Stimulated activated naive CD8-positive, alpha-beta T cell treated with anti-CD3 and anti-CD28 coated beads, Interleukin-15, Interleukin-2, amounts not matched to agents 100 ng/mL and 50 ng/mL, for 24 hours (primary cell): Measurements from ENCODE around the gene ADM5.

Experiments used
- H3K27ac Mint-ChIP-seq: one replicate; pipeline ENCODE4 v1.8.0; 2021; ENCODE audit warnings: mild to moderate bottlenecking, mixed read lengths
- H3K27me3 Mint-ChIP-seq: one replicate; pipeline ENCODE4 v1.8.0; 2021; ENCODE audit warnings: mixed read lengths
- H3K36me3 Mint-ChIP-seq: one replicate; pipeline ENCODE4 v1.8.0; 2021; ENCODE audit warnings: low read depth, mixed read lengths
- H3K4me1 Mint-ChIP-seq: one replicate; pipeline ENCODE4 v1.8.0; 2021; ENCODE audit warnings: low read depth, mixed read lengths
- H3K4me3 Mint-ChIP-seq: one replicate; pipeline ENCODE4 v1.8.0; 2021; ENCODE audit warnings: mild to moderate bottlenecking, mixed read lengths
- H3K9me3 Mint-ChIP-seq: one replicate; pipeline ENCODE4 v1.8.0; 2021; ENCODE audit warnings: mixed read lengths

Gene ADM5

DNA sequence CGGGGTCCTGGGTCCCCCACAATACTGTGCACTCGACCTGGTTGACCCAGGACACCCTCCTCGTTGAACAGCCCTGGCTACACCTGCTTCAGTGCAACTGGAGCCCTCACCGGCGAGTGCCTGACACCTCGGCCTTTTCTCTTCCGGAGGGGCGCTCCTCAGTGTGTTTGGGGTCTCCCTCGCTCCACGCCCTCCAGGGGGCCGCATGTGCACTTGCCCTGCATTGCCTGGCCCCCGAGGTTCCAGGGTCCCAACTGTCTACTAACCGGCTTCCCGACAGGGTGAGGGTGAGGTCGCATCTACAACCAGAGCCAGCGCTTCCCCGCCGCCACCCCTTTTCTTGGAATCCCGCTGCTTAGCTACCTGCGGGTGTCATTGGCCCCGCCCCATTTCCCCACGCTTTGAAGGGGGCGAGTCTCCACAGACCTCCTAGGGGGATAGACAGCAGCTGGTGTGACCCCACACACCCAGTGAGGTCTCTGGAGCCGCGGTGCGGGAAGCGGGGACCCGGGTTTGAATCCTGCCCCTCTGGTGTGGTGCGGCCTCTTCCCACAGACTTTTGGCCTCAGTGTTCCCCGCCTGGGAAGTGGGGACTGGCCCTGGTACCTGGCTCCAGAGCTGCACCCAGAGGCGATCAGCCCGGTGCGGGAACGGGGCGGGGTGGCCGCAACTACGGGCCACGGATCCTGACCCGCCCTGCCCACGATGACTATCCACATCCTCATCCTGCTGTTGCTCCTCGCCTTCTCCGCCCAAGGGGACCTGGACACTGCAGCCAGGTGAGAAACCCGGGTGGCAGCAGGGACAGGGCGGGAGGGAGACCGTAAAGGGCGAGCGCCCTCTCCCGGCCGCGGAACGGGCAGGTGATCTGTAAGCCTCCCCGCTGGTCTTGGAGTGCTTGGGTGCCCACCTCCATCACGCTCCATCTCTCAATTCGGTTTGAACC lies at the start of gene ADM5:
Gene ADM5 (plus strand): TSS at position 462 of the 946 bp plus-strand sequence. CDS start 244 bp downstream, at position 706.
- Mint-ChIP-seq H3K4me3 (peak within 1 kb of the TSS; percentile 60), H3K36me3 (peaks cover 32% of the 10 kb centered on the region), H3K4me1 (peaks cover 37% of the 10 kb centered on the region), H3K27me3 (peaks cover 21% of the 10 kb centered on the region), H3K27ac (peak within 1 kb of the TSS; percentile 50), H3K9me3 (no peaks in the 10 kb centered on the region)

GRCh38 chr19:49640113-49640898 lies 49.1 kb upstream of the ADM5 start, which contains the start of gene RRAS:
TSS of gene RRAS (minus strand) at chr19:49640143. CDS start at chr19:49640098, 45 bp downstream.
- Mint-ChIP-seq H3K27me3 (no peaks in the 10 kb centered on the region), H3K4me1 (peaks cover 52% of the 10 kb centered on the region), H3K4me3 (peak within 1 kb of the TSS; percentile 98), H3K9me3 (no peaks in the 10 kb centered on the region), H3K27ac (peak within 1 kb of the TSS; percentile 99), H3K36me3 (no peaks in the 10 kb centered on the region)

DNA sequence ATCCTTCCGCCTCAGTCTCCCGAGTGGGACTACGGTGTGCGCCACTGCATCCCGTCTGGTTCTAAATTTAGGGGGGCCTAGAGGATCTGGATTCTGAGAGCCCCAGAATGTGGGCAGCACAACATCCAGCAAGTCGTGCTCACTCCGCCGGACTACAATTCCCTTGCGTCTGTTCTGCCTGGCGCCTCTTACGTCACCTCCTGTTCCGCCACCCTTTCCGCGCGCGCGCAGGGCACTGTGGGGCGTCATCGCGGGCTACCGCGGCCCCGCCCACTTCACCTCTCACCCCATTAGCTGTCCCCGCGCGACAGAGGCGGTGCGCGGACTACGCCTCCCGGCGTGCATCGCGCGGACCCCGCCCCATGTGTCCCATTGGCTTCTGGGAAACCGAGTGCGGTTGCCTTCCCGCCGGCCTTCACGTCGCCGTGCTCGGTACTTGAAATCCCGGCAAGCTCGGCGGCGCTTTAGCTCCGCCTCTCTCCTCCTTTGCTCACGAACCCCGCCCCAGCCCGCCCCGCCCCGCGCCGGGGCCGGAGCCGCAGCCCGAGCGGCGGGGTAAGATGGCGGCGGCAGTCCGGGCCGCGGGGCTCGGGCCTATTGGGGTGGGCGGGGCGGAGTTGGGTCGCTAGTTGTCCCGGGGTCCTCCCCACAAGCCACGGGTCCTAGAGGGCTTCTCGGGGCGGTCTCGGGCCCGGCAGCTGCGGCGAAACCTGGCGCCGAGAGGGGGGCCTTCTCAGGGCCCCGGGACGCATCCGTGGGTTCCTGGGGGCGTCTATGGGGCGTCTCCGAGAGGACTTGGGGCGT lies 47.5 kb upstream of the ADM5 start, which contains the start of gene SCAF1:
Gene SCAF1 (plus strand): TSS at position 522 of the 804 bp plus-strand sequence. CDS start 2,818 bp downstream, outside the sequence.
- Mint-ChIP-seq H3K4me1 (peaks cover 52% of the 10 kb centered on the region), H3K9me3 (no peaks in the 10 kb centered on the region), H3K27ac (peak within 1 kb of the TSS; percentile 99), H3K4me3 (peak within 1 kb of the TSS; percentile 98), H3K27me3 (no peaks in the 10 kb centered on the region), H3K36me3 (peaks cover 4% of the 10 kb centered on the region)

DNA sequence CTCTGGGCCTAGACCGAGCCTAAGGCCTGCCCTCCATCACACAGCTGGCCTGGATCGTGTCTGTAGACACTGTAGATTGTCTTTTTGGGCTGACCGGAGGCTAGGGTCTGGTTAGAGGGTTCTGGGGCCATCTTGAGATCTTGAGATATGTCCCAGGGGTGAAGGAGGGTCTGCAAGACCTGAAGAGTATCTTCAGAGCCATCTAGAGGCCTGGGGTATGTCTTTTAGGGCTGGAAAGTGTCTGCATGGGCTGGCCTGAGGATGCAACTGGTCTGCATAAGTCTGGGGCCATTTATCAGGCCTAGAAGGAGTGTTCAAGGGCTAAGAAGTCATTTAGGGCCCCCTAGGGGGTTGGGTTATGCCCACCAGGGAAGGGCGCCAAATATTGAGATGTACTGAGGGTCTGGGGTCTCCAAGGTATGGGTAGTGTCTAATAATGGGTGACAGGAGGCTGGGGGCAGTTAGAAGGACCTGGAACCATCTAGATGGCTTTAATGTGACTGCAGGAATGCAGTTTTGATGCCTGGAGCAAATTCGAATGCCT lies 46.8 kb upstream of the ADM5 start:
- peak overlapping the region; percentile 98 for H3K4me3 Mint-ChIP-seq
- no peaks in the 10 kb centered on the region for H3K27me3 Mint-ChIP-seq
- H3K9me3 Mint-ChIP-seq: no peaks in the 10 kb centered on the region
- H3K4me1 Mint-ChIP-seq: peaks cover 52% of the 10 kb centered on the region
- H3K27ac Mint-ChIP-seq: peak overlapping the region; percentile 95
- H3K36me3 Mint-ChIP-seq: peaks cover 6% of the 10 kb centered on the region

DNA sequence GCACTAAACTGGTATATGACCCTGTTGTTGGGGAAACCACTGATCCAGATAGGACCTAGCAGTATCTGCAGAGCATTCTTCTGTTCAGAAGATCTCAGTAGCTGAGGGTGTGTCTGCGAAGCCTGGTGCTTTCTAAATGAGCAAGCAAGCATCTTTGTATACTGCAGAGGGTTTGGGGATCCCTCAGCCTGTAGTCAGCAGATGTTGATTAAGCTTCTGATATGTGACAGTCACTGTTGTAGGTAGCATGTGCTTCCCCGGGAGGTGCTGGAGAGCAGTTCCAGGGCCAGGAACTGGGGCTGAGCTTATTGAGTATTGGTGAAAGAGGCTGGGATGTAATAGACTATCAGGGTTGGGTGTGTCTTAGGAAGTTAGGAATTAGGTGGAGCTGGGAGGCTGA lies 45.9 kb upstream of the ADM5 start:
- peaks cover 6% of the 10 kb centered on the region for H3K36me3 Mint-ChIP-seq
- peak overlapping the region; percentile 95 for H3K27ac Mint-ChIP-seq
- H3K4me1 Mint-ChIP-seq: peaks cover 45% of the 10 kb centered on the region
- H3K4me3 Mint-ChIP-seq: peak overlapping the region; percentile 98
- no peaks in the 10 kb centered on the region for H3K9me3 Mint-ChIP-seq
- no peaks in the 10 kb centered on the region for H3K27me3 Mint-ChIP-seq

GRCh38 chr19:49645592-49645991 lies 43.8 kb upstream of the ADM5 start:
- Mint-ChIP-seq H3K9me3 (no peaks in the 10 kb centered on the region), H3K36me3 (peaks cover 14% of the 10 kb centered on the region), H3K27me3 (no peaks in the 10 kb centered on the region), H3K4me1 (peaks cover 34% of the 10 kb centered on the region), H3K27ac (no peak overlapping the region), H3K4me3 (no peak overlapping the region)

DNA sequence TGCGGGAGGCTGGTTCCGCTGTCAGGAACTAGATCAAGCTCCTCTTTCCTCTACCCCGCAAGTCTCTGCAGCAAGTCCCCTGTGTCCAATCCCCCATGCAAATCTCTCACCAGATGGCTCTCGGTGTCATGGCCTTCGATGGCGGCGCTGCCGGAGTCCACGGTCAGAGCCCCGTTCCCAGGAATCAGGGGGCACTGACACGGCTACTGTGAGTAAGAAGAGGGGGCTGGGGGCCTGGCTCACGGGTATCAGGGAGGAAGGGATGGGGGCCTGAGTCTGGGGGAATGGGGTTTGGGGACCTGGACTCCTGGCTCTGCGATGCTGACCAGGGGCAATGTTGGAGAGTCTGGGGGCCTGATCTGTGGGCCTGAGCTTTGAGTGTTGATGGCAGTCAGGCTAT lies 43.4 kb upstream of the ADM5 start:
- H3K4me3 Mint-ChIP-seq: no peak overlapping the region
- no peak overlapping the region for H3K27ac Mint-ChIP-seq
- no peaks in the 10 kb centered on the region for H3K9me3 Mint-ChIP-seq

GRCh38 chr19:49646586-49646985 lies 42.8 kb upstream of the ADM5 start:
- no peak overlapping the region for H3K27ac Mint-ChIP-seq
- peaks cover 14% of the 10 kb centered on the region for H3K36me3 Mint-ChIP-seq
- peaks cover 26% of the 10 kb centered on the region for H3K4me1 Mint-ChIP-seq
- H3K9me3 Mint-ChIP-seq: no peaks in the 10 kb centered on the region
- no peaks in the 10 kb centered on the region for H3K27me3 Mint-ChIP-seq
- H3K4me3 Mint-ChIP-seq: no peak overlapping the region

More for the DNA sequence above, 43.4 kb upstream of the ADM5 start:
- no peaks in the 10 kb centered on the region for H3K27me3 Mint-ChIP-seq
- peaks cover 14% of the 10 kb centered on the region for H3K36me3 Mint-ChIP-seq
- peaks cover 30% of the 10 kb centered on the region for H3K4me1 Mint-ChIP-seq

DNA sequence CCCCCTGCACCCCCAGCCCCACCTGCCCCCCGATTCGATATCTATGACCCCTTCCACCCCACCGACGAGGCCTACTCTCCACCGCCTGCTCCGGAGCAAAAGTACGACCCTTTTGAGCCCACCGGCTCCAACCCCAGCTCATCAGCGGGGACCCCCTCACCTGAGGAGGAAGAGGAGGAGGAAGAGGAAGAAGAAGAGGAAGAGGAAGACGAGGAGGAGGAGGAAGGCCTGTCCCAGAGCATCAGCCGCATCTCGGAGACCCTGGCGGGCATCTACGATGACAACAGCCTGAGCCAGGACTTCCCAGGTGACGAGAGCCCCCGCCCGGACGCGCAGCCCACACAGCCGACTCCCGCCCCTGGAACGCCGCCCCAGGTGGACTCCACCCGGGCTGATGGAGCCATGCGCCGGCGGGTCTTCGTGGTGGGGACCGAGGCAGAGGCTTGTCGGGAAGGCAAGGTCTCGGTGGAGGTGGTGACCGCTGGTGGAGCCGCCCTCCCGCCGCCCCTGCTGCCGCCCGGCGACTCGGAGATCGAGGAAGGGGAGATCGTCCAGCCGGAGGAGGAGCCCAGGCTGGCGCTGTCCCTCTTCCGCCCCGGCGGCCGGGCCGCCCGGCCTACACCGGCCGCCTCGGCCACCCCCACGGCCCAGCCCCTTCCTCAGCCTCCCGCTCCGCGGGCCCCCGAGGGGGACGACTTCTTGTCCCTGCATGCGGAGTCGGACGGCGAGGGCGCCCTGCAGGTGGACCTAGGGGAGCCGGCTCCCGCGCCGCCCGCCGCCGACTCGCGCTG lies 38.2 kb upstream of the ADM5 start:
- Mint-ChIP-seq H3K27ac (no peak overlapping the region), H3K36me3 (peaks cover 25% of the 10 kb centered on the region), H3K9me3 (no peaks in the 10 kb centered on the region), H3K4me3 (no peak overlapping the region), H3K4me1 (no peaks in the 10 kb centered on the region), H3K27me3 (no peaks in the 10 kb centered on the region)

DNA sequence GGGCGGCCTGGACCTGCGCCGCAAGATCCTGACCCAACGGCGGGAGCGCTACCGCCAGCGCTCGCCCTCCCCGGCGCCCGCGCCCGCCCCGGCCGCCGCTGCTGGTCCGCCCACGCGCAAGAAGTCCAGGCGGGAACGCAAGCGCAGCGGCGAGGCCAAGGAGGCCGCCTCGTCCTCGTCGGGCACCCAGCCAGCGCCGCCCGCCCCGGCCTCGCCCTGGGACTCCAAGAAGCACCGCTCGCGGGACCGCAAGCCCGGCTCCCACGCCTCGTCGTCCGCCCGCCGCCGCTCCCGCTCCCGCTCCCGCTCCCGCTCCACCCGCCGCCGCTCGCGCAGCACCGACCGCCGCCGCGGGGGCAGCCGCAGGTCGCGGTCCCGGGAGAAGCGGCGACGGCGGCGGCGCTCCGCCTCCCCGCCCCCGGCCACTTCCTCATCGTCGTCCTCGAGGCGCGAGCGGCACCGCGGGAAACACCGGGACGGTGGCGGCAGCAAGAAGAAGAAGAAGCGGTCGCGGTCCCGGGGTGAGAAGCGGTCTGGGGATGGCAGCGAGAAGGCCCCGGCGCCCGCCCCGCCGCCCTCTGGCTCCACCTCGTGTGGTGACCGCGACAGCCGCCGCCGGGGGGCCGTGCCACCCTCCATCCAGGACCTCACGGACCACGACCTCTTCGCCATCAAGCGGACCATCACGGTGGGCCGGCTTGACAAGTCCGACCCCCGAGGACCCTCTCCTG lies 37.4 kb upstream of the ADM5 start:
- no peak overlapping the region for H3K27ac Mint-ChIP-seq
- no peak overlapping the region for H3K4me3 Mint-ChIP-seq
- no peaks in the 10 kb centered on the region for H3K4me1 Mint-ChIP-seq
- H3K27me3 Mint-ChIP-seq: no peaks in the 10 kb centered on the region
- H3K36me3 Mint-ChIP-seq: peaks cover 26% of the 10 kb centered on the region
- H3K9me3 Mint-ChIP-seq: no peaks in the 10 kb centered on the region

GRCh38 chr19:49652551-49653465 lies 36.6 kb upstream of the ADM5 start:
- no peak overlapping the region for H3K4me3 Mint-ChIP-seq
- no peak overlapping the region for H3K27ac Mint-ChIP-seq
- H3K4me1 Mint-ChIP-seq: no peaks in the 10 kb centered on the region
- H3K27me3 Mint-ChIP-seq: no peaks in the 10 kb centered on the region
- peaks cover 30% of the 10 kb centered on the region for H3K36me3 Mint-ChIP-seq
- no peaks in the 10 kb centered on the region for H3K9me3 Mint-ChIP-seq

DNA sequence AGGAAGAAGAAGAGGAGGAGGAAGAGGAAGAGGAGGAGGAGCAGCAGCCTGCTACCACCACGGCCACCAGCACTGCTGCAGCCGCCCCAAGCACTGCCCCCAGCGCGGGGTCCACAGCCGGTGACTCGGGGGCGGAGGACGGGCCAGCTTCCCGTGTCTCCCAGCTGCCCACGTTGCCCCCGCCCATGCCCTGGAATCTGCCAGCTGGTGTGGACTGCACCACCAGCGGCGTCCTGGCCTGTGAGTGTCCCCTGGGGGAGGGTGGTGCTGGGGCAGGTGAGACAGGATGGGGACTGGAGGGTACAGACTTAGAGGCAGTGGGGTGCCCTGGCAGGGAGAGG lies 36.0 kb upstream of the ADM5 start:
- H3K27me3 Mint-ChIP-seq: no peaks in the 10 kb centered on the region
- no peak overlapping the region for H3K27ac Mint-ChIP-seq
- peaks cover 31% of the 10 kb centered on the region for H3K36me3 Mint-ChIP-seq
- no peak overlapping the region for H3K4me3 Mint-ChIP-seq
- no peaks in the 10 kb centered on the region for H3K4me1 Mint-ChIP-seq
- H3K9me3 Mint-ChIP-seq: no peaks in the 10 kb centered on the region
